ENCODE measurements around the gene CYP3A4. TPM values are rescaled to one million over a fixed set of nuclear protein-coding genes. Genes with fewer than 3 reads are reported as not detected.

CYP3A4 gene
- total RNA-seq, 5 donors from 2014 or later (not counting 1 experiment from before 2014, with no cell fraction given): 0.16 to 0.66 (median 0.53) TPM; not detected in 2

DNA sequence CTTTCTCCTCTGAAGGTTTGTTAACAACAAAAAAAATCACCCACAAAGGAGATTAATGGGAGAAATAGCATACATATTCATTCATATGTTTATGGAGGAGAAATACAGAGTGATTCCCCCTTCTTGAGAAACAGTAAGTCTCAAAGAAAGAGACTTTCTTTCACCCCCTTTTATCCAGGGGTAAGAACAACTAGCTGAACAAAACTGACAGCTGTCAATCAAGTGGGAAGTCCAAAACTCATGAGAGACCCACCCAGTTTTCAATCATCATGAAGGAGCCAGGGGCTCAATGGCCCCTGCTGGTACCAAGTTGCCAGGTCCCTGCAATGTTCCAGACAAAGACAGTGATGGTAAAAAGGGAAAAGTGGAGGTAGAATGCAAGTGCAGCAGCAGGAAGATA is 41.9 kb upstream of the CYP3A4 start:
- no peaks in the 10 kb centered on the region for H3K36me3 ChIP-seq (ENCODE audit: control insufficient read depth in 2 of 2, extremely low read depth in 1 of 2, insufficient read depth in 1 of 2, low read length in 1 of 2)

DNA sequence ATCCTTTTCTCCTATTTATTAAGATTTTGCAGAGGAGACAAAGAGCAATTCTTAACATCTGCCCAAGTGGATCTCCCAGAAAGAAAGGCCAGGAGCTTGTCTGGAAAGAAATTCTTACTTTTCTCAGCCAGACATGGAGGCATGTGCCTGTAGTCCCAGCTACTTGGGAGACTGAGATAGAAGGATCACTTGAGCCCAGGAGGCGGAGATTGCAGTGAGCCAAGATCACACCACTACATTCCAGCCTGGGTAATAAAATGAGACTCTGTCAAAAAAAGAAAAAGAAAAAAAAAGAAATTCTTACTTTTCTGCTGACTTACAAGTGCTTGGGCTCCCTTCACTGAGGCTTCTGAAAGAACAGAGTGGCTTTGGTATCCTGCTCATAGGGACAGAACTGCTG is 41.5 kb upstream of the CYP3A4 start:
- no peaks in the 10 kb centered on the region for H3K4me1 Mint-ChIP-seq
- no CpG with 5 or more reads among the region's 1 CpG for WGBS (ENCODE audit: insufficient coverage)
- Histone ChIP-seq H3K4me3 (ENCODE audit: control insufficient read depth in 1 of 2, extremely low read depth in 1 of 2, low read length in 1 of 2) (no peak overlapping the region), H3K27ac (ENCODE audit: low read length) (no peak overlapping the region), H3K4me1 (ENCODE audit: control insufficient read depth in 1 of 2, extremely low read depth in 1 of 2, insufficient read depth in 2 of 2, low read length in 2 of 2) (no peaks in the 10 kb centered on the region), H3K36me3 (ENCODE audit: control insufficient read depth in 2 of 2, extremely low read depth in 1 of 2, insufficient read depth in 1 of 2, low read length in 1 of 2) (no peaks in the 10 kb centered on the region), H3K27me3 (replicated peaks in 1 of 2; ENCODE audit: control insufficient read depth in 2 of 2, extremely low read depth in 1 of 2, insufficient read depth in 2 of 2, low read length in 1 of 2) (peaks cover 0 to 14% of the 10 kb centered on the region in 2 experiments), H3K9me3 (no peaks in the 10 kb centered on the region)
- no peaks in the 10 kb centered on the region for H3K9me3 Mint-ChIP-seq
- DNase-seq (no peak), ATAC-seq (replicated peaks in 1 of 4) (no peak)
- no peaks in the 10 kb centered on the region for H3K36me3 Mint-ChIP-seq
- H3K27me3 Mint-ChIP-seq: peaks cover 10 to 18% of the 10 kb centered on the region in 2 donors
- CTCF ChIA-PET: no interaction called here
- no peak overlapping the region for H3K27ac Mint-ChIP-seq
- no peak overlapping the region for H3K4me3 Mint-ChIP-seq
- POLR2A ChIA-PET: no interaction called here

More for the DNA sequence above, 41.9 kb upstream of the CYP3A4 start:
- Histone ChIP-seq H3K27ac (ENCODE audit: low read length) (no peak overlapping the region), H3K4me1 (ENCODE audit: control insufficient read depth in 1 of 2, extremely low read depth in 1 of 2, insufficient read depth in 2 of 2, low read length in 2 of 2) (no peaks in the 10 kb centered on the region), H3K9me3 (no peaks in the 10 kb centered on the region), H3K4me3 (ENCODE audit: control insufficient read depth in 1 of 2, extremely low read depth in 1 of 2, low read length in 1 of 2) (no peak overlapping the region), H3K27me3 (replicated peaks in 1 of 2; ENCODE audit: control insufficient read depth in 2 of 2, extremely low read depth in 1 of 2, insufficient read depth in 2 of 2, low read length in 1 of 2) (peaks cover 0 to 14% of the 10 kb centered on the region in 2 experiments)
- no peak for DNase-seq
- Mint-ChIP-seq H3K36me3 (no peaks in the 10 kb centered on the region), H3K4me3 (no peak overlapping the region), H3K27me3 (peaks cover 14 to 17% of the 10 kb centered on the region in 2 donors), H3K9me3 (no peaks in the 10 kb centered on the region), H3K27ac (no peak overlapping the region), H3K4me1 (no peaks in the 10 kb centered on the region)
- CTCF ChIA-PET: no interaction called here
- POLR2A ChIA-PET: no interaction called here
- no peak for ATAC-seq (replicated peaks in 1 of 4)

DNA sequence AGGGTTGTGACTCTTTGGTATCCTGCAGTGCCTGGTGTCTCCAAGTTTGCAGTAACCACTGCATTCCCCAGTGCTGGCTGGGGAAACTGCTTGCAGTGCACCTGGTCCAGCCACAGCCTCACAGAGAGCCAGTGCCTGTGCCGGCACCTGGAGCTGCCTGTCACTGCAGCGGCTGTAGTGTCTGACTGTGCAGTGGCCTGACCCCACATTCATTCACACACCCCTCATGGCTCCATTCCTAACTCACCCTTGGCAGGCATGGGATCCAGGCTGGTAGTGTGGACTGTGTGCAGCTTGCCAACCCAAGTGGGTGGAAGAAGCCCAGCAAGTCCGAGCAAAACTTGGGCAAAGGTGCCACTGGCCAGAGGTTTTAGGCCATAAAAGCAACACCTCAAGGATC is 40.1 kb upstream of the CYP3A4 start:
- no CpG with 5 or more reads among the region's 3 CpGs for WGBS (ENCODE audit: insufficient coverage)
- Mint-ChIP-seq H3K36me3 (no peaks in the 10 kb centered on the region), H3K27ac (no peak overlapping the region), H3K4me3 (no peak overlapping the region), H3K4me1 (no peaks in the 10 kb centered on the region), H3K9me3 (no peaks in the 10 kb centered on the region), H3K27me3 (peaks cover 9 to 18% of the 10 kb centered on the region in 2 donors)
- no peaks in the 10 kb centered on the region for H3K4me1 ChIP-seq (ENCODE audit: control insufficient read depth in 1 of 2, extremely low read depth in 1 of 2, insufficient read depth in 2 of 2, low read length in 2 of 2)
- H3K27me3 ChIP-seq (replicated peaks in 1 of 2; ENCODE audit: control insufficient read depth in 2 of 2, extremely low read depth in 1 of 2, insufficient read depth in 2 of 2, low read length in 1 of 2): peaks cover 2 to 14% of the 10 kb centered on the region in 2 experiments
- ChIA-PET CTCF (interaction anchor here in 1 of 2 donors (0.6 kb wide), 1 partner anchor 103 kb away, joined by 4 read pairs; no protein-coding TSS in a partner anchor), POLR2A (no interaction called here)
- ATAC-seq (replicated peaks in 1 of 4) (no peak), DNase-seq (no peak)
- no peaks in the 10 kb centered on the region for H3K36me3 ChIP-seq (ENCODE audit: control insufficient read depth in 2 of 2, extremely low read depth in 1 of 2, insufficient read depth in 1 of 2, low read length in 1 of 2)
- no peak overlapping the region for H3K27ac ChIP-seq (ENCODE audit: low read length)
- H3K9me3 ChIP-seq: no peaks in the 10 kb centered on the region
- H3K4me3 ChIP-seq (ENCODE audit: control insufficient read depth in 1 of 2, extremely low read depth in 1 of 2, low read length in 1 of 2): no peak overlapping the region

DNA sequence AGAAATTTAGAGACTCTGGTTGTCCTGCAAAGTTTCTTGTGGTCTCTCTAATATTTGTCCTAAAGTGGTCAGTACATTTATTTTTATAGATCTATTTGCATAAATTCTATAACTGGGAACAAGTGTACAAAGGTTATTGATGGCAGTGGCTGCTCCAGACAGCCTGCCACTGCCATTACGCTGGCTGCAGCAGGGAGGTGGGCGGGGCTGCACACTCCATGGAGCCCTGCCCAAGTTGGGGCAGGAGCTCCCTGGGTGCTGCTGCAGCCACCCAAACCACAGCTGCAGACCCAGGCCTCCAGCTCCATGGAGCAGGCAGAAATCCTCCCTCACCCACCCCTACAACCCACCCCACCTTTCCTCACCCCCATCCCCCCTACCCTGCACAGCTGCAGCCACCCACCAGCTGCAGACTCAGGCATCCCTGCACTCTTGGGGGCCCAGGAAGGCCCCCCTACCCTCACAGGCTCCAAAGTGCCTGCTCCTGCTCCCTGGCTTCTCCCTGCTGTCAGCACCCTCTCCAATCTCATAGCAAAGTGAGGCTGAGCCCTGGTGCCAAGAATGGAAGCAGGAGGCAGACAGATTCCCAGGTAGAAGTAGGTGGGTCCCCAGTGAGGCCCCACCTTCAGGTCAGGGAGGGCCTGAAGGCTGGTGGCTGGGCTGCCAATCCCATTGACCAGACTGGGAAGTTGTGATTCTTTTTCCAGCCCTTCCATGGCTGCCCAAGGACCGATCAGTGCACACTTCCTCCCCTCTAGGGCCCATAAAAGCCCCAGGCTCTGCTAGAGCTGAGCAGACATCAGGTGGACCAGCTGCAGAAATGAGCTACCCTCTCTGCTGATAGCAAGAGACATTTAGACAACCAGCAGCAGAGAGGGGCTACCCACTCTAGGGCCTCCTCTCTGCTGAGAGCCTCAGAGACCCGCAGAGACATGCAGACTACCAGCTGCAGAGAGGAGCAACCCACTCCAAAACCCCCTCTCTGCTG is 39.0 kb upstream of the CYP3A4 start:
- 44% methylated on average over 3 of the region's 4 CpGs for WGBS (ENCODE audit: insufficient coverage)
- no peak overlapping the region for H3K27ac ChIP-seq (ENCODE audit: low read length)
- ATAC-seq (replicated peaks in 1 of 4) (no peak), DNase-seq (no peak)
- POLR2A ChIA-PET: no interaction called here
- no peak overlapping the region for H3K4me3 ChIP-seq (ENCODE audit: control insufficient read depth in 1 of 2, extremely low read depth in 1 of 2, low read length in 1 of 2)
- no peaks in the 10 kb centered on the region for H3K4me1 ChIP-seq (ENCODE audit: control insufficient read depth in 1 of 2, extremely low read depth in 1 of 2, insufficient read depth in 2 of 2, low read length in 2 of 2)
- CTCF ChIA-PET: no interaction called here
- H3K9me3 Mint-ChIP-seq: no peaks in the 10 kb centered on the region
- H3K4me3 Mint-ChIP-seq: no peak overlapping the region
- H3K4me1 Mint-ChIP-seq: no peaks in the 10 kb centered on the region
- H3K36me3 Mint-ChIP-seq: no peaks in the 10 kb centered on the region
- H3K9me3 ChIP-seq: no peaks in the 10 kb centered on the region
- H3K27me3 Mint-ChIP-seq: peaks cover 13 to 14% of the 10 kb centered on the region in 2 donors
- no peak overlapping the region for H3K27ac Mint-ChIP-seq
- peaks cover 2 to 14% of the 10 kb centered on the region in 2 experiments for H3K27me3 ChIP-seq (replicated peaks in 1 of 2; ENCODE audit: control insufficient read depth in 2 of 2, extremely low read depth in 1 of 2, insufficient read depth in 2 of 2, low read length in 1 of 2)
- no peaks in the 10 kb centered on the region for H3K36me3 ChIP-seq (ENCODE audit: control insufficient read depth in 2 of 2, extremely low read depth in 1 of 2, insufficient read depth in 1 of 2, low read length in 1 of 2)

DNA sequence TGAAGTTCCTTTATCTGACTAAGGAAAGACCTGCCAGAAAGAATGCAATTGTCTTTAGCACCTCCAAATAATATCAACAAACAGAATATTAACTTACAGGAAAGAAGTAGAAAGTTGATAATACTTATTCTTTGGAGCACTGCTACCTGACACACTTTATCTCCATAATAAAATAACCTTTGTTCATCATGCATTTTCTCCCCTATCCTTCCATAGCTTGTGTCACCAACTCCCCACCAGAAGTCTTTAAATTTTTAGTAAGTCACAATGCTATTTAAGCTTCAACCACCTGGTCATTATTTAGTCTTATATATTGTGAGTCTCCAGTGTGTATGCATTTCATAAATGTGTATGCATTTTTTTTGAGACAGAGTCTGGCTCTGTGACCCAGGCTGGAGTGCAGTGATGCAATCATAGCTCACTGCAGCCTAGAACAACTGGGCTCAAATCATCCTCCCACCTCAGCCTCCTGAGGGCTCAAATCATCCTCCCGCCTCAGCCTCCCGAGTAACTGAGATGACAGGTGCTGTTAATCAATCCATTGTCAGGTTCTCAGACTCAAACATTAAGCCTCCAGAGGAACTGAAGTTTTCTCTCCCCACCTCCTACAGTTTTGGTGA is 36.5 kb upstream of the CYP3A4 start:
- H3K27me3 Mint-ChIP-seq: peaks cover 13 to 16% of the 10 kb centered on the region in 2 donors
- peaks cover 2 to 17% of the 10 kb centered on the region in 2 experiments for H3K27me3 ChIP-seq (replicated peaks in 1 of 2; ENCODE audit: control insufficient read depth in 2 of 2, extremely low read depth in 1 of 2, insufficient read depth in 2 of 2, low read length in 1 of 2)
- no peak for DNase-seq
- H3K9me3 Mint-ChIP-seq: no peaks in the 10 kb centered on the region
- no peak for ATAC-seq (replicated peaks in 1 of 4)
- 100% methylated on average over 1 of the region's 2 CpGs for WGBS (ENCODE audit: insufficient coverage)
- no peak overlapping the region for H3K27ac Mint-ChIP-seq
- CTCF ChIA-PET: interaction anchor here in 1 of 2 donors (0.6 kb wide), 1 partner anchor 35 kb away, joined by 3 read pairs; no protein-coding TSS in a partner anchor
- no peak overlapping the region for H3K27ac ChIP-seq (ENCODE audit: low read length)
- H3K4me1 ChIP-seq (ENCODE audit: control insufficient read depth in 1 of 2, extremely low read depth in 1 of 2, insufficient read depth in 2 of 2, low read length in 2 of 2): no peaks in the 10 kb centered on the region
- H3K36me3 Mint-ChIP-seq: no peaks in the 10 kb centered on the region
- H3K4me3 Mint-ChIP-seq: no peak overlapping the region
- no peaks in the 10 kb centered on the region for H3K4me1 Mint-ChIP-seq
- POLR2A ChIA-PET: no interaction called here
- H3K36me3 ChIP-seq (ENCODE audit: control insufficient read depth in 2 of 2, extremely low read depth in 1 of 2, insufficient read depth in 1 of 2, low read length in 1 of 2): no peaks in the 10 kb centered on the region
- no peaks in the 10 kb centered on the region for H3K9me3 ChIP-seq
- no peak overlapping the region for H3K4me3 ChIP-seq (ENCODE audit: control insufficient read depth in 1 of 2, extremely low read depth in 1 of 2, low read length in 1 of 2)

DNA sequence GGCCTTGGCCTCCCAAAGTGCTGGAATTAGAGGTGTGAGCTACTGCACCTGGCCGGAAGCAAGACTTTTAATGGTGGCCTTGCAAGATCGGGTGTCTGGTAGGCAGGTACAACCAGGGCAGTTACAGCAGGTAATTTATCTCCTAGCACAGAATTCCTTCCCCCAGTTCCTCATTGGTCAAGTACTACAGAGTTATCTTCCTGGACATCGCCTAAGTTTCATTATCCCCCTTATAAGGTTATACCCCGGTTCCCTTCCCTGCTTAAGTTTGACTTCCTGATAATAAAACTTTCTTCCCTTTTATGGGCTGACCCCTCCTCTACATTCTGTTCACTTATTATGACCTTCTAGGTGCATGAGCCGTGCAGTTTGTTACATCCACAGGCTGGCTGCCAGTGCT is 24.8 kb upstream of the CYP3A4 start:
- POLR2A ChIA-PET: no interaction called here
- H3K36me3 ChIP-seq (ENCODE audit: control insufficient read depth in 2 of 2, extremely low read depth in 1 of 2, insufficient read depth in 1 of 2, low read length in 1 of 2): no peaks in the 10 kb centered on the region
- no peak for ATAC-seq (replicated peaks in 1 of 4)
- peaks cover 3% of the 10 kb centered on the region for H3K9me3 ChIP-seq
- H3K27me3 ChIP-seq (replicated peaks in 1 of 2; ENCODE audit: control insufficient read depth in 2 of 2, extremely low read depth in 1 of 2, insufficient read depth in 2 of 2, low read length in 1 of 2): peaks cover 0 to 7% of the 10 kb centered on the region in 2 experiments
- H3K27ac ChIP-seq (ENCODE audit: low read length): no peak overlapping the region
- peaks cover 0 to 4% (median 4%) of the 10 kb centered on the region in 3 donors for H3K9me3 Mint-ChIP-seq
- no peaks in the 10 kb centered on the region for H3K4me1 Mint-ChIP-seq
- CTCF ChIA-PET: no interaction called here
- WGBS (ENCODE audit: insufficient coverage): 68% methylated on average over 3 of the region's 5 CpGs
- DNase-seq: no peak
- H3K4me1 ChIP-seq (ENCODE audit: control insufficient read depth in 1 of 2, extremely low read depth in 1 of 2, insufficient read depth in 2 of 2, low read length in 2 of 2): no peaks in the 10 kb centered on the region
- no peaks in the 10 kb centered on the region for H3K36me3 Mint-ChIP-seq
- peaks cover 15 to 30% of the 10 kb centered on the region in 2 donors for H3K27me3 Mint-ChIP-seq
- H3K4me3 ChIP-seq (ENCODE audit: control insufficient read depth in 1 of 2, extremely low read depth in 1 of 2, low read length in 1 of 2): no peak overlapping the region
- no peak overlapping the region for H3K27ac Mint-ChIP-seq
- no peak overlapping the region for H3K4me3 Mint-ChIP-seq
